AG04450 (cell line): ENCODE measurements around the gene SLC49A3. TPM values are rescaled to one million over a fixed set of nuclear protein-coding genes. Genes with fewer than 3 reads are reported as not detected.
"Not testable (repeated sequence)": the region's sequence is repeated elsewhere in the genome, so short reads cannot be mapped to it uniquely, and the experiment has no call there.

Experiments
- CTCF ChIA-PET: fragments of 300-600, 350-600 bp; formaldehyde crosslinking; extraction: SDS; loops from one replicate; lab custom pipeline; 2022; ENCODE audit warnings: antibody characterized with exemption, inconsistent platforms; lab: Charles Lee
- POLR2A ChIA-PET: fragments of 350-600 bp; formaldehyde crosslinking; extraction: SDS; loops from one replicate; lab custom pipeline; 2021; ENCODE audit warnings: antibody characterized with exemption, inconsistent platforms; lab: Yijun Ruan, JAX
- DNase-seq: peaks from one replicate; pipeline ENCODE4 v3.0.0-alpha.2; 2011; ENCODE audit warnings: low read depth, low spot score
- H3K27ac ChIP-seq: one replicate; pipeline ENCODE4 v1.5.1; 2012; ENCODE audit warnings: low read depth, low read length, control low read depth
- H3K27me3 ChIP-seq: one replicate; pipeline ENCODE4 v1.6.0; 2012; ENCODE audit warnings: low read length; ENCODE audit not compliant: control insufficient read depth, insufficient read depth
- H3K4me3 ChIP-seq: 2 replicates; pipeline ENCODE4 v1.5.1; 2011; ENCODE audit warnings: mild to moderate bottlenecking, low read depth, low read length, control low read depth
- H3K9me3 ChIP-seq: 2 replicates; pipeline ENCODE4 v1.5.1; 2012; ENCODE audit warnings: low read length; ENCODE audit not compliant: control insufficient read depth, insufficient read depth
- CTCF ChIP-seq: IDR thresholded peaks from 2 replicates; pipeline ENCODE4 v1.5.1; 2011; ENCODE audit warnings: low read depth, low read length, control low read depth, inconsistent platforms
- polyA plus RNA-seq: library from polyadenylated mRNA; depleted of rRNA; stranded (reverse); fragments of >200 nt; gene quantifications from 2 replicates; pipeline ENCODE4 v1.2.3, GENCODE V29; 2011

Gene SLC49A3
- polyA plus RNA-seq, 1 experiment, result not detected

- no peak for TF ChIP-seq CTCF
- no peak overlapping the region for H3K27ac ChIP-seq
- CTCF ChIA-PET, result interaction anchor here (0.6 kb wide), 1 partner anchor 557 kb away, joined by 4 read pairs; no protein-coding TSS in a partner anchor
- peaks cover 5% of the 10 kb centered on the region for H3K27me3 ChIP-seq
- DNase-seq, result no peak
- no peak overlapping the region for H3K4me3 ChIP-seq
- no peaks in the 10 kb centered on the region; the same call in 1 of the 2 replicates for H3K9me3 ChIP-seq
- POLR2A ChIA-PET, result no interaction called here
Observed at GRCh38 chr4:702618-703048, 13.7 kb upstream of the SLC49A3 start.

- CTCF ChIA-PET, result interaction anchor here (0.7 to 1.9 kb wide), 2 partner anchors 17 to 41 kb away, joined by 3 to 7 read pairs; no protein-coding TSS in a partner anchor
- no peak for TF ChIP-seq CTCF
- POLR2A ChIA-PET, result no interaction called here
Observed at GRCh38 chr4:700587-701264, 11.8 kb upstream of the SLC49A3 start.

GRCh38 chr4:699816-700580 lies 11.0 kb upstream of the SLC49A3 start:
- no peak for TF ChIP-seq CTCF
- Histone ChIP-seq H3K9me3 (no peaks in the 10 kb centered on the region; the same call in 1 of the 2 replicates), H3K27ac (no peak overlapping the region), H3K4me3 (no peak overlapping the region), H3K27me3 (peaks cover 7% of the 10 kb centered on the region)
- POLR2A ChIA-PET, result no interaction called here
- DNase-seq, result no peak
- CTCF ChIA-PET, result interaction anchor here (1.9 kb wide), 1 partner anchor 42 kb away, joined by 7 read pairs; no protein-coding TSS in a partner anchor

More at GRCh38 chr4:700587-701264, 11.8 kb upstream of the SLC49A3 start:
- H3K9me3 ChIP-seq, result no peaks in the 10 kb centered on the region; the same call in 1 of the 2 replicates
- no peak overlapping the region for H3K4me3 ChIP-seq
- peaks cover 5% of the 10 kb centered on the region for H3K27me3 ChIP-seq
- DNase-seq, result no peak
- no peak overlapping the region for H3K27ac ChIP-seq

- CTCF ChIA-PET, H3K27ac ChIP-seq, H3K4me3 ChIP-seq, DNase-seq, H3K9me3 ChIP-seq, POLR2A ChIA-PET: not testable (repeated sequence)
- H3K27me3 ChIP-seq, result peaks cover 13% of the 10 kb centered on the region
Observed at GRCh38 chr4:694341-694940, 5.5 kb upstream of the SLC49A3 start.

GRCh38 chr4:692771-693554 lies 4.0 kb upstream of the SLC49A3 start:
- DNase-seq, result no peak
- TF ChIP-seq CTCF, result no peak
- Histone ChIP-seq H3K27me3 (peaks cover 13% of the 10 kb centered on the region), H3K27ac (no peak overlapping the region), H3K9me3 (no peaks in the 10 kb centered on the region; the same call in 1 of the 2 replicates), H3K4me3 (no peak overlapping the region)
- CTCF ChIA-PET, result no interaction called here
- POLR2A ChIA-PET, result no interaction called here
